HepG2 (cell line): Measurements from ENCODE around the gene MYH10. TPM values are rescaled to one million over a fixed set of nuclear protein-coding genes. Genes with fewer than 3 reads are reported as not detected.

ENCODE experiments used
- ATAC-seq: fragments of 200-7000 bp; cut with Tn5 transposase; 3 replicates; pipeline ENCODE4 v1.9.1; 2020; ENCODE audit warnings: mild to moderate bottlenecking, moderate library complexity
- BruUV-seq: library from RNA; stranded (reverse); fragments of 400-500 nt; replicated peaks from 2 replicates; lab custom pipeline; 2021; lab: Mats Ljungman, UMichigan
- CTCF ChIA-PET: fragments of 300-600 bp; formaldehyde crosslinking; extraction: SDS; loops from one replicate; lab custom pipeline; 2021; ENCODE audit warnings: low total read pairs, inconsistent platforms, low intra/inter-chr PET ratio; lab: Yijun Ruan, JAX
- POLR2A ChIA-PET: fragments of 350-600 bp; sonication (Branson Sonifier 250); formaldehyde crosslinking; loops from one replicate; lab custom pipeline; 2020; ENCODE audit warnings: antibody characterized with exemption, inconsistent platforms; lab: Yijun Ruan, JAX
- DNase-seq: peaks from one replicate; pipeline ENCODE4 v3.0.0-alpha.2; 2015; ENCODE audit warnings: low spot score
- FAIRE-seq: peaks from 3 replicates; lab custom pipeline; 2011; peaks lifted over from hg19 to GRCh38; lab: Jason Lieb, UNC
- H2AFZ ChIP-seq: one replicate; pipeline ENCODE4 v1.6.1; 2011; ENCODE audit warnings: low read length, inconsistent platforms
- H3K27ac ChIP-seq: fragments of 300-600 bp; 3 replicates; pipeline ENCODE4 v1.8.0; 2011; ENCODE audit warnings: mixed run types, mild to moderate bottlenecking, mixed read lengths, low read length, inconsistent platforms; ENCODE audit not compliant: insufficient read depth; ENCODE audit errors: extremely low read length
- H3K27me3 ChIP-seq, 2 experiments: fragments of 200-600 bp in 1 of 2; 2 replicates in 1 of 2; 3 replicates in 1 of 2; pipeline versions ENCODE4 v1.6.0 to v1.8.0; 2011; ENCODE audit warnings: low read length in 2 of 2, mild to moderate bottlenecking in 2 of 2, moderate library complexity in 2 of 2, inconsistent platforms in 1 of 2; ENCODE audit not compliant: insufficient read depth in 2 of 2, control insufficient read depth in 1 of 2
- H3K36me3 ChIP-seq, 2 experiments: fragments of 200-600 bp in 1 of 2; replicated peaks in 1 of 2; 2 replicates in 1 of 2; 3 replicates in 1 of 2; pipeline versions ENCODE4 v1.5.1 to v1.8.0; 2011; ENCODE audit warnings: low read length in 2 of 2, inconsistent platforms in 1 of 2; ENCODE audit not compliant: insufficient read depth in 2 of 2, control insufficient read depth in 1 of 2
- H3K4me1 ChIP-seq: 2 replicates; pipeline ENCODE4 v1.5.1; 2012; ENCODE audit warnings: low read length, inconsistent platforms; ENCODE audit not compliant: insufficient read depth
- H3K4me2 ChIP-seq: 2 replicates; pipeline ENCODE4 v1.6.0; 2011; ENCODE audit warnings: low read depth, low read length, inconsistent platforms
- H3K4me3 ChIP-seq, 3 experiments: fragments of 200-600 bp in 1 of 3; sonication (generic), shearing (Covaris generic) in 1 of 3; replicated peaks in 1 of 3; 2 replicates each; pipeline ENCODE4 v1.5.1; 2011 to 2016; ENCODE audit warnings: low read length in 3 of 3, inconsistent platforms in 2 of 3, low read depth in 2 of 3, mild to moderate bottlenecking in 2 of 3, control low read depth in 1 of 3, mixed read lengths in 1 of 3; ENCODE audit not compliant: insufficient read depth in 1 of 3
- H3K79me2 ChIP-seq: one replicate; pipeline ENCODE4 v1.6.1; 2011; ENCODE audit warnings: low read length, inconsistent platforms; ENCODE audit not compliant: insufficient read depth
- H3K9ac ChIP-seq: 2 replicates; pipeline ENCODE4 v1.6.0; 2011; ENCODE audit warnings: mild to moderate bottlenecking, low read depth, low read length, inconsistent platforms; ENCODE audit not compliant: insufficient read depth
- H3K9me3 ChIP-seq: 2 replicates; pipeline ENCODE4 v1.5.1; 2012; ENCODE audit warnings: mild to moderate bottlenecking, low read length
- H4K20me1 ChIP-seq: 2 replicates; pipeline ENCODE4 v1.6.0; 2011; ENCODE audit warnings: inconsistent platforms, mild to moderate bottlenecking, low read length, moderate library complexity; ENCODE audit not compliant: insufficient read depth
- ARID5B ChIP-seq: IDR thresholded peaks from 2 replicates; pipeline ENCODE4 v1.4.0; 2020; ENCODE audit warnings: mild to moderate bottlenecking, missing genetic modification reagents
- CSRNP1 ChIP-seq: sonication (generic); formaldehyde crosslinking; IDR thresholded peaks from 2 replicates; pipeline ENCODE4 v1.8.1; 2023; ENCODE audit warnings: mild to moderate bottlenecking, missing genetic modification reagents
- GTF3A ChIP-seq: sonication (generic); formaldehyde crosslinking; conservative IDR thresholded peaks from 2 replicates; pipeline ENCODE4 v1.4.0; 2020; ENCODE audit warnings: mild to moderate bottlenecking, missing genetic modification reagents
- HMG20B ChIP-seq: conservative IDR thresholded peaks from 2 replicates; pipeline ENCODE4 v1.6.1; 2016; ENCODE audit warnings: missing genetic modification reagents, missing compliant biosample characterization
- MAFG ChIP-seq: sonication (generic); formaldehyde crosslinking; IDR thresholded peaks from 2 replicates; pipeline ENCODE4 v1.5.1; 2020; ENCODE audit warnings: mild to moderate bottlenecking, missing genetic modification reagents
- MXD4 ChIP-seq: IDR thresholded peaks from 2 replicates; pipeline ENCODE4 v1.6.1; 2016; ENCODE audit warnings: mild to moderate bottlenecking, missing biosample characterization, missing genetic modification reagents
- NFKB2 ChIP-seq: sonication (generic); formaldehyde crosslinking; IDR thresholded peaks from 2 replicates; pipeline ENCODE4 v1.4.0; 2020; ENCODE audit warnings: missing genetic modification reagents, borderline replicate concordance
- SP4 ChIP-seq: sonication (generic); formaldehyde crosslinking; IDR thresholded peaks from 2 replicates; pipeline ENCODE4 v1.8.1; 2023; ENCODE audit warnings: mild to moderate bottlenecking, missing genetic modification reagents
- YEATS2 ChIP-seq: sonication (generic); formaldehyde crosslinking; IDR thresholded peaks from 2 replicates; pipeline ENCODE4 v1.4.0; 2020; ENCODE audit warnings: missing genetic modification reagents, borderline replicate concordance
- ZNF772 ChIP-seq: sonication (generic); formaldehyde crosslinking; IDR thresholded peaks from 2 replicates; pipeline ENCODE4 v1.5.0; 2020; ENCODE audit warnings: mild to moderate bottlenecking, missing genetic modification reagents
- WGBS: methylation state at CpG from one replicate; pipeline ENCODE4 v1.1.6; 2017; ENCODE audit warnings: low lambda C conversion rate; 5-methylcytosine and 5-hydroxymethylcytosine counted together
- in situ Hi-C: cut with HindIII; loops from 2 replicates; pipeline ENCODE4 v1.10.0; 2017; ENCODE audit warnings: low pct_unique_long_range_greater_than_20kb; ENCODE audit not compliant: extremely low pct_ligation_motif_present
- intact Hi-C: fragments of 100-400 bp; cut with micrococcal nuclease; formaldehyde crosslinking; loops from one replicate; pipeline ENCODE4 v1.10.0; 2022; ENCODE audit not compliant: unreplicated experiment
- polyA plus RNA-seq, 8 experiments: library from polyadenylated mRNA; depleted of rRNA in 3 of 8; stranded (reverse) in 7 of 8; unstranded in 1 of 8; fragments of >200 nt; fragmentation: Illumina TruSeq in 4 of 8; extraction: Trizol in 4 of 8; gene quantifications; 2 replicates each; pipeline versions ENCODE4 v1.2.1 to v1.2.3, GENCODE V29; 2011 to 2016; ENCODE audit warnings: low read depth in 4 of 8, missing spikeins in 1 of 8, mixed read lengths in 1 of 8; ENCODE audit not compliant: insufficient read depth in 1 of 8
- total RNA-seq, 5 experiments: library from RNA; depleted of rRNA; stranded (reverse); fragments of >200 nt; fragmentation: Illumina TruSeq; extraction: Trizol; gene quantifications; 2 replicates each; pipeline ENCODE4 v1.2.3, GENCODE V29; 2016; ENCODE audit warnings: low read depth in 1 of 5
- TF ChIP-seq, protein P1 (sequence below): sonication (generic); formaldehyde crosslinking; IDR thresholded peaks from 2 replicates; pipeline ENCODE4 v1.4.0; 2020; ENCODE audit warnings: missing genetic modification reagents, mild to moderate bottlenecking, borderline replicate concordance

The MYH10 gene
- total and polyA plus RNA-seq, 2 of the 13 experiments (the other 11 are each of a cell fraction or from before 2014, with no cell fraction given), result 43.4 to 68.6 TPM

GRCh38 chr17:8465356-8465755 lies 165.2 kb downstream of the MYH10 start:
- CTCF ChIA-PET, result no interaction called here
- intact Hi-C loops (no loop called here), in situ Hi-C loops (no loop called here)
- peaks cover 39 to 86% of the 10 kb centered on the region in 2 experiments for H3K36me3 ChIP-seq
- WGBS, result 40% methylated on average over 7 of the region's 8 CpGs
- TF ChIP-seq, protein P1, sequence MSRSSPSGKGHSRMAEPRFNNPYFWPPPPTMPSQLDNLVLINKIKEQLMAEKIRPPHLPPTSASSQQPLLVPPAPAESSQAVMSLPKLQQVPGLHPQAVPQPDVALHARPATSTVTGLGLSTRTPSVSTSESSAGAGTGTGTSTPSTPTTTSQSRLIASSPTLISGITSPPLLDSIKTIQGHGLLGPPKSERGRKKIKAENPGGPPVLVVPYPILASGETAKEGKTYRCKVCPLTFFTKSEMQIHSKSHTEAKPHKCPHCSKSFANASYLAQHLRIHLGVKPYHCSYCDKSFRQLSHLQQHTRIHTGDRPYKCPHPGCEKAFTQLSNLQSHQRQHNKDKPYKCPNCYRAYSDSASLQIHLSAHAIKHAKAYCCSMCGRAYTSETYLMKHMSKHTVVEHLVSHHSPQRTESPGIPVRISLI (CRISPR knock-in tag), result 0 out of 2 replicates have a peak, but pooled peaks have one; percentile 26
- TF ChIP-seq YEATS2 (CRISPR knock-in tag), result no peak
- 0 out of 2 replicates have a peak, but pooled peaks have one; percentile 23 for TF ChIP-seq SP4 (CRISPR knock-in tag)
- BruUV-seq, result no TSS peak
- H3K27ac ChIP-seq, result peak overlapping the region; percentile 48
- DNase-seq (no peak), ATAC-seq (peak; percentile 63), FAIRE-seq (no peak)
- peaks cover 40% of the 10 kb centered on the region for H3K4me1 ChIP-seq
- H4K20me1 ChIP-seq, result peaks cover 34% of the 10 kb centered on the region
- H3K9me3 ChIP-seq, result no peaks in the 10 kb centered on the region
- peaks cover 50% of the 10 kb centered on the region for H3K79me2 ChIP-seq
- no peak overlapping the region for H3K4me3 ChIP-seq
- POLR2A ChIA-PET, result interaction anchor here (1.2 kb wide), 1 partner anchor 30 kb away, joined by 5 read pairs; the partner anchor contains the start of gene NDEL1
- H3K9ac ChIP-seq, result no peak overlapping the region
- H2AFZ ChIP-seq, result no peak overlapping the region
- H3K4me2 ChIP-seq, result peak overlapping the region; percentile 37
- H3K27me3 ChIP-seq, result no peaks in the 10 kb centered on the region

- no TSS peak for BruUV-seq
- ChIA-PET CTCF (no interaction called here), POLR2A (interaction anchor here (1.2 kb wide), 1 partner anchor 29 kb away, joined by 5 read pairs; the partner anchor contains the start of gene NDEL1)
- 62% methylated on average over 3 of the region's 4 CpGs for WGBS
- no peaks in the 10 kb centered on the region for H3K9me3 ChIP-seq
- H2AFZ ChIP-seq, result no peak overlapping the region
- in situ Hi-C loops (no loop called here), intact Hi-C loops (no loop called here)
- peaks cover 34% of the 10 kb centered on the region for H4K20me1 ChIP-seq
- peaks cover 41 to 86% of the 10 kb centered on the region in 2 experiments for H3K36me3 ChIP-seq
- FAIRE-seq (peak; percentile 43), DNase-seq (peak; percentile 46), ATAC-seq (peak; percentile 74)
- H3K4me1 ChIP-seq, result peaks cover 40% of the 10 kb centered on the region
- no peaks in the 10 kb centered on the region for H3K27me3 ChIP-seq
- no peak overlapping the region for H3K4me3 ChIP-seq
- peaks cover 54% of the 10 kb centered on the region for H3K79me2 ChIP-seq
- H3K4me2 ChIP-seq, result peak overlapping the region; percentile 37
- no peak overlapping the region for H3K9ac ChIP-seq
- H3K27ac ChIP-seq, result peak overlapping the region; percentile 48
- TF ChIP-seq ZNF772 (CRISPR knock-in tag) (no peak), NFKB2 (CRISPR knock-in tag) (no peak), CSRNP1 (no peak), ARID5B (CRISPR knock-in tag) (0 out of 2 replicates have a peak, but pooled peaks have one; percentile 11), GTF3A (CRISPR knock-in tag) (no peak), MAFG (CRISPR knock-in tag) (no peak), HMG20B (CRISPR knock-in tag) (no peak), MXD4 (0 out of 2 replicates have a peak, but pooled peaks have one; percentile 27)
Measured at GRCh38 chr17:8464941-8465340, 165.6 kb downstream of the MYH10 start.
